ENCODE measurements around the gene EFTUD2. TPM values are rescaled to one million over a fixed set of nuclear protein-coding genes. Genes with fewer than 3 reads are reported as not detected.
A peak's percentile ranks its signal among the peaks of the same experiment; 100 is the strongest.

The EFTUD2 gene
- total RNA-seq, 1 donor from 2014 or later, result 79.3 TPM

DNA sequence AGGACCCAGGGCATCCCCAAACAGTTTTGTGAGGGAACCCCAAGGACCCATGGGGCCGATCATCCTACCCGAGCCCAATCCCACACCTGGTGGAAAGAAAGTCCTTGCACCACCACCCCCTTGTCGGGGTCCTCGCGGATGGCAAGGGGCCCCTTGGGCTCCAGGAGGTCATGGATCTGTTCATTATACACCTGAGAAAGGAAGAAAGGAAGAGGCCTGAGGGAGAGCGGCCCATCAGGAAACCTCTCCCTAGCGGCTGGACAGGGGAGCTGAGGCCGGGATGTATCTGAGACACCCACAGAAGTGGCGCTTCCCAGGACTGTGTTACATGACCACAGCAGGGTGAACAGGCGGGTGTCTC lies 35.5 kb upstream of the EFTUD2 start:
- no peaks in the 10 kb centered on the region for H3K9me3 ChIP-seq (ENCODE audit: control insufficient read depth in 3 of 3, low read length in 3 of 3)
- H3K36me3 ChIP-seq (ENCODE audit: control insufficient read depth in 3 of 3, insufficient read depth in 3 of 3, low read length in 3 of 3), result no peaks in the 10 kb centered on the region
- no peak overlapping the region for H3K4me3 ChIP-seq (ENCODE audit: low read length in 3 of 3)
- no peak overlapping the region for H3K27ac ChIP-seq (ENCODE audit: low read depth, low read length)
- no peaks in the 10 kb centered on the region for H3K27me3 ChIP-seq (ENCODE audit: control insufficient read depth in 3 of 3, insufficient read depth in 3 of 3, low read length in 3 of 3)
- no peaks in the 10 kb centered on the region for H3K4me1 ChIP-seq (ENCODE audit: control insufficient read depth in 3 of 3, insufficient read depth in 3 of 3, low read length in 3 of 3)
- no peak overlapping the region for H3K9ac ChIP-seq (ENCODE audit: low read depth in 1 of 3, low read length in 3 of 3)

DNA sequence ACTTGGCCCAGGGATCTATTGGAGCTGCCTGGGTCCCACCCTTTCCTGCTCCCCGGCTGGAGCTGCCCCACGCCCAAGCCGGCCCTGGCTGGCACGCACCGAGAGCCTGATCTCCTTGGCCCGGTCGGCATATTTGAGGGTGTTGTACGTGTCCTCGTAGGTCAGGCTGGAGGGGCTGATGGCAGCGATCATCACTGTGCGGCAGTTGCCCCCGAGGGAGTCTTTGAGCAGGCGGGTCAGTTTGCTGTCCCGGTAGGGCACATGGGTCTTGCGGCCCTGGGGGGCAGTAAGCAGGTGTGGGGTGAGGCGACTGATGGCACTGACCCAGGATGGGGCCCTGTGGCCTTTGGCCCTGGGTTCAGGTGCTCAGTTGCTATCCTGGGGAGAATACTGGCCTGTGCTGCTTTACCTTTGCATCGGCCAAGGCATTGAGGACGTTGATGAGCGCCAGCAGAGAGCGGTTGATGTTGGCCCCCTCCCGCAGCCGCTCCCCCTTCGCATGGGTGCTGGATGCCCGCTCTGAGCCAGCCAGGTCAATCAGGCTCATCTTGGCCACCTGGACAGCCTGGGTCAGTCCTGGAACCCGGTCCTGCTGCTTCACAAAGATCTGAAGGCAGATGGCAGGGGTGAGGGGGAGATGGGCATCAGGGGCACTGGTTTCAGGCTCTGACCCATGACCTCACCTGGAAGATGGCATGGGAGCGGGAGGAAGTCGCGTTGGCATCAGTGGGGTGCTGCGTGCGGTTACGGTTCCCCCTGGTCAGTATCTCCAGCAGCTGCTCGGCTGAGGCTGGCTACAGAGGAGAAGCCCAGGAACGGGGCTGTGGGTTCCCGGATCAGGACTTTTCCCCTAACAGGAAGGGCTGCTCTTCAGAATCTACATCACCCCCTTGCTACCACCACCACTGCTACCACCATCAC lies 34.8 kb upstream of the EFTUD2 start:
- peaks cover under 1 to 2% (median 2%) of the 10 kb centered on the region in 3 donors for H3K4me1 ChIP-seq (ENCODE audit: control insufficient read depth in 3 of 3, insufficient read depth in 3 of 3, low read length in 3 of 3)
- H3K9ac ChIP-seq (ENCODE audit: low read depth in 1 of 3, low read length in 3 of 3), result no peak overlapping the region
- H3K4me3 ChIP-seq (ENCODE audit: low read length in 3 of 3), result no peak overlapping the region
- no peaks in the 10 kb centered on the region for H3K9me3 ChIP-seq (ENCODE audit: control insufficient read depth in 3 of 3, low read length in 3 of 3)
- no peaks in the 10 kb centered on the region for H3K36me3 ChIP-seq (ENCODE audit: control insufficient read depth in 3 of 3, insufficient read depth in 3 of 3, low read length in 3 of 3)
- no peak overlapping the region for H3K27ac ChIP-seq (ENCODE audit: low read depth, low read length)
- no peaks in the 10 kb centered on the region for H3K27me3 ChIP-seq (ENCODE audit: control insufficient read depth in 3 of 3, insufficient read depth in 3 of 3, low read length in 3 of 3)

DNA sequence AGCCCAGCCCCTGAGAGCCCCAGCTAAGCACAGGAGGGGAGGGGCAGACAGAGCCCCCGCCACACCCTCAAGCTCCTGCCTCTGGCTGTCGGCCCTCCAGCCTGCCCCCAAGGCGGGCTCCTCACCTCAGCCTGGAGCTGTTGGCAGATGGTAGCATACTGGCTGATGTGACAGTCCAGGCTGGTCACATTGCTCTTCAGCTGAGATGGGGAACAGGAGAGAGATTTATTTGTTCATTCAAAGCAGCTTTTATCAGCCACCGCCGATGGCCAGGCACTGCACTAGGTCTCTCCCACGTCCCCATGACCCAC lies 33.5 kb upstream of the EFTUD2 start:
- Histone ChIP-seq H3K27me3 (ENCODE audit: control insufficient read depth in 3 of 3, insufficient read depth in 3 of 3, low read length in 3 of 3) (no peaks in the 10 kb centered on the region), H3K9me3 (ENCODE audit: control insufficient read depth in 3 of 3, low read length in 3 of 3) (no peaks in the 10 kb centered on the region), H3K27ac (ENCODE audit: low read depth, low read length) (no peak overlapping the region), H3K4me3 (ENCODE audit: low read length in 3 of 3) (no peak overlapping the region), H3K36me3 (ENCODE audit: control insufficient read depth in 3 of 3, insufficient read depth in 3 of 3, low read length in 3 of 3) (no peaks in the 10 kb centered on the region), H3K9ac (ENCODE audit: low read depth in 1 of 3, low read length in 3 of 3) (no peak overlapping the region), H3K4me1 (ENCODE audit: control insufficient read depth in 3 of 3, insufficient read depth in 3 of 3, low read length in 3 of 3) (peaks cover 7 to 12% (median 10%) of the 10 kb centered on the region in 3 donors)

DNA sequence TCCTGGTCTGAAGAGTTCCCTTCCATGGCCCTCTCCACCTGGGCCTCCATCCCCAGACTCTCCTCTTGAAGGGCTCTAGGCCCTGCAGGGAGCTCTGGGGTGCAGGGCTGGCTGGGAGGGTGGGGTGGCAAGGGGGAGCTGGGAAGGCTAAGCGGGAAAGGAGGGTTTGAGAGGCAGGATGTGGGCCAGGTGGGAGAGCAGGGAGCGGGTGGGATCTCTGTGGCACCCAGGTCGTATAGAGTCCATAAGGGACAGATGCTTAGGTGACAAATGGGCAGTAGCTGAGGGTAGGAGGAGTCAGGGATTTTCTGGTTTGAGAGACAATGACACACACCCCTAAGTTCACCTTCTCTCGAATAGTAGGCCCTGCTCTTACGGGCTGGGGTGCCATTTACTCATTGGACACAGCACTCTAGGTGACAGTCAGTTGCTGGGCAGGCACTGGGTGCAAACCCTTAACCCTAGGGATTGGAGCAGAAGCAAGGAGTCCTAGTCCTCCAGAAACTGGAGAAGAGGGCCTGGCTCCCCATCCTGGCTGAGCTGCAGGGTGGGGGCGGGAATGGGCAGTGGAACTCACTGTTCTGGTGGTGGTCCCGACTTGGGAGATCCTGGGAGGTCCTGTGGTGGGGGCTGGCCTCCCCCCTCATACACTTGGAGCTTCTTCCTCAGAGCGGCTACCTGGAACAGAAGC lies 33.0 kb upstream of the EFTUD2 start:
- no peak overlapping the region for H3K27ac ChIP-seq (ENCODE audit: low read depth, low read length)
- H3K4me3 ChIP-seq (ENCODE audit: low read length in 3 of 3), result no peak overlapping the region
- no peaks in the 10 kb centered on the region for H3K36me3 ChIP-seq (ENCODE audit: control insufficient read depth in 3 of 3, insufficient read depth in 3 of 3, low read length in 3 of 3)

DNA sequence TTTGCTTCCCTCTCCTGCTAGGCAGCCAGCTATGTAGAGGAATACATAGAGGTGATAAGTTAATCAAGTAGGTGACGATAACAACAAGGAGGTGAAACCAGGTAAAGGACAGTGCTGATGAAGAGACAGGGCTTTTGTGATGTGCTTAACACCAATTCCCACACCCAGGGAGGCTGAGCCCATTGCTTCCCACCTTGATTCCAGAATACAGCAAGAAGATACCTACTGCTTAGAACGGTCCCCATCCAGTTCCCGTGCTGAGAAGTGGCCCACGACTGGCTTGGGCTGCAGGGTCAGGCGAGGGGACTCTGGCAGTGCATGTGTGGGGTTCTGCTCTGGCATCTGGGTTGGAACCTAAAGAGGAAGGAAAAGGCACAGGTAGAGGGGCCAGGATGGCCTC lies 32.1 kb upstream of the EFTUD2 start:
- peaks cover 7 to 12% (median 10%) of the 10 kb centered on the region in 3 donors for H3K4me1 ChIP-seq (ENCODE audit: control insufficient read depth in 3 of 3, insufficient read depth in 3 of 3, low read length in 3 of 3)
- no peak overlapping the region for H3K27ac ChIP-seq (ENCODE audit: low read depth, low read length)
- H3K36me3 ChIP-seq (ENCODE audit: control insufficient read depth in 3 of 3, insufficient read depth in 3 of 3, low read length in 3 of 3), result no peaks in the 10 kb centered on the region
- no peak overlapping the region for H3K9ac ChIP-seq (ENCODE audit: low read depth in 1 of 3, low read length in 3 of 3)
- no peak overlapping the region for H3K4me3 ChIP-seq (ENCODE audit: low read length in 3 of 3)
- no peaks in the 10 kb centered on the region for H3K9me3 ChIP-seq (ENCODE audit: control insufficient read depth in 3 of 3, low read length in 3 of 3)
- no peaks in the 10 kb centered on the region for H3K27me3 ChIP-seq (ENCODE audit: control insufficient read depth in 3 of 3, insufficient read depth in 3 of 3, low read length in 3 of 3)

More for the DNA sequence above, 33.0 kb upstream of the EFTUD2 start:
- H3K9ac ChIP-seq (ENCODE audit: low read depth in 1 of 3, low read length in 3 of 3), result no peak overlapping the region
- H3K9me3 ChIP-seq (ENCODE audit: control insufficient read depth in 3 of 3, low read length in 3 of 3), result no peaks in the 10 kb centered on the region
- no peaks in the 10 kb centered on the region for H3K27me3 ChIP-seq (ENCODE audit: control insufficient read depth in 3 of 3, insufficient read depth in 3 of 3, low read length in 3 of 3)
- peaks cover 7 to 12% (median 10%) of the 10 kb centered on the region in 3 donors for H3K4me1 ChIP-seq (ENCODE audit: control insufficient read depth in 3 of 3, insufficient read depth in 3 of 3, low read length in 3 of 3)

DNA sequence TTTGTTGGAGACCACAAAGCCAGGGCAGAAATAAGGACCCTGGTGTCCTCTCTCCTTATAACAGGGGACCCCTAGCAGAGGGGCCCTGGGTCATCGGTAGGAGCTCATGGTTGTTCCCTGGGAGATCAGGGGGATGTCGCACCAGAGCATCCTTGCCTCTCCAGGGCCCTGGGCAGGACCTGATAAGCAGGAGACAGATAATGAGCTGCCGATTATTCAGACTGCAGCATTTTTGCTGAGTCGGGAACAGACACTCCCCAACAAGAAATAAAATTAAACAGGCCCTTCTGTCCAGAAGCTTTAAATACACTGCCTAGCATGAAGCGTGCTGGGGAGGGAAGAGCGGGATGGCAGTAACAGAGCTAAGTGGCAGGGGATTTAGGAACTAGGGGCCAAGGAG lies 31.4 kb upstream of the EFTUD2 start:
- Histone ChIP-seq H3K4me3 (ENCODE audit: low read length in 3 of 3) (no peak overlapping the region), H3K9me3 (ENCODE audit: control insufficient read depth in 3 of 3, low read length in 3 of 3) (no peaks in the 10 kb centered on the region), H3K27me3 (ENCODE audit: control insufficient read depth in 3 of 3, insufficient read depth in 3 of 3, low read length in 3 of 3) (no peaks in the 10 kb centered on the region), H3K9ac (ENCODE audit: low read depth in 1 of 3, low read length in 3 of 3) (no peak overlapping the region), H3K4me1 (ENCODE audit: control insufficient read depth in 3 of 3, insufficient read depth in 3 of 3, low read length in 3 of 3) (peaks cover 7 to 12% (median 10%) of the 10 kb centered on the region in 3 donors), H3K27ac (ENCODE audit: low read depth, low read length) (no peak overlapping the region), H3K36me3 (ENCODE audit: control insufficient read depth in 3 of 3, insufficient read depth in 3 of 3, low read length in 3 of 3) (no peaks in the 10 kb centered on the region)

DNA sequence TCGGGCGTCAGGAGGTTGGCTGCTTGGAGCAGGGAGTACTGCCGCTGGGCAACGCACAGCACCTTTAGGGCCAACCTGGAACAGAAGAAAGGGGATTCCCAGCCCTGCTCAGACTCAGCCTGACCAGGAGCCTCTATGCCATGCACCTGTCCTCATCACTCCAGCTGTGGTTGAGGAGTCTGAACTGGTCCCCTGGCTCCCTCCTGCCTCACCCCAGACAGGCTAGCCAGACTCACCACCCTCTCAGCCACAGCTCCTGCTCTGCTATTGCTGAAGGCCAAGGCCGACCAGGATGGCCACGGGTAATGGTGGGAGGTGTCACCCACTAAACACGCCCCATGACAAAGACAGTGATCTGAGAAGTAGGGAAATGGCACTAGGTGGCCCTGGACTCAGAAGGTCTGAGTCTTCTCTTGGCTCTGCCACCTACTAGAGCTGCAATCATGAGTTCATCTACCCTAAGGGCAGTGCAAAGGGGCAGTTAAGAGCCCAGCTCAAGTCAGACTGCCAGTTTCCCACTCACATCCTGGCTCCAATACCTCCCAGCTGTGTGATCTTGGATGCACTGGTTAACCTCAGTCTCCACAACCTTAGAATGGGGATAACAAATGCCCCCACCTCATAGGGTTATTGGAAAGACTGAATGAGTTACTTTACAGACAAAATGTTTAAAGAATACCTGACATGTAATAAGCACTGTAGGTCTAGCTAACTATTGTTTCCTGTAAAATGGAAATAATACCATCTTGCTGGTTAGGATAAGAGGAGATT lies 29.9 kb upstream of the EFTUD2 start:
- Histone ChIP-seq H3K9ac (ENCODE audit: low read depth in 1 of 3, low read length in 3 of 3) (peak overlapping the region in 1 of 3 donors; percentile 25), H3K4me3 (ENCODE audit: low read length in 3 of 3) (no peak overlapping the region), H3K36me3 (ENCODE audit: control insufficient read depth in 3 of 3, insufficient read depth in 3 of 3, low read length in 3 of 3) (no peaks in the 10 kb centered on the region), H3K4me1 (ENCODE audit: control insufficient read depth in 3 of 3, insufficient read depth in 3 of 3, low read length in 3 of 3) (peaks cover 7 to 12% (median 10%) of the 10 kb centered on the region in 3 donors), H3K27ac (ENCODE audit: low read depth, low read length) (no peak overlapping the region), H3K27me3 (ENCODE audit: control insufficient read depth in 3 of 3, insufficient read depth in 3 of 3, low read length in 3 of 3) (no peaks in the 10 kb centered on the region), H3K9me3 (ENCODE audit: control insufficient read depth in 3 of 3, low read length in 3 of 3) (no peaks in the 10 kb centered on the region)

DNA sequence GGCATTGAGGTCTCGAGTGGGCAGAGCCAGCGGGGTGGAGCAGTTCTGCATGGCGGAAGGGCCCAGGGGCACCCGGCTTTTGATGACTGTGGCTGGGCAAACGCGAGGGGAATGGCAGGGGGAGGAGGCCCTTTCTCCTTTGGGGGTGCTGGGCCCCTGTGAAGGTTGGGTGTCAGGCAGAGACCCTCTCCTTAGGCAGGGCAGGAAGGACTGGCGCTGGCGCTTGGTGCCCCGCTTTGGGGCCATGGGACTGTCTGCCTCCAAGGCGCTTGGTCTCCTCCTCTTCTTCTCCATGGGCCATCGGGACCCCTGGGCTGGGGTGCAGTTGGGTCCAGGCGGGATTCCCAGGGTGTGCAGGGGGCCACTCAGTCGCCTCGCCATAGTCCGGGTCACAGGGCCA lies 28.9 kb upstream of the EFTUD2 start:
- Histone ChIP-seq H3K9me3 (ENCODE audit: control insufficient read depth in 3 of 3, low read length in 3 of 3) (no peaks in the 10 kb centered on the region), H3K4me1 (ENCODE audit: control insufficient read depth in 3 of 3, insufficient read depth in 3 of 3, low read length in 3 of 3) (peaks cover 7 to 12% (median 10%) of the 10 kb centered on the region in 3 donors), H3K36me3 (ENCODE audit: control insufficient read depth in 3 of 3, insufficient read depth in 3 of 3, low read length in 3 of 3) (no peaks in the 10 kb centered on the region), H3K4me3 (ENCODE audit: low read length in 3 of 3) (no peak overlapping the region), H3K27ac (ENCODE audit: low read depth, low read length) (no peak overlapping the region), H3K27me3 (ENCODE audit: control insufficient read depth in 3 of 3, insufficient read depth in 3 of 3, low read length in 3 of 3) (no peaks in the 10 kb centered on the region), H3K9ac (ENCODE audit: low read depth in 1 of 3, low read length in 3 of 3) (no peak overlapping the region)

DNA sequence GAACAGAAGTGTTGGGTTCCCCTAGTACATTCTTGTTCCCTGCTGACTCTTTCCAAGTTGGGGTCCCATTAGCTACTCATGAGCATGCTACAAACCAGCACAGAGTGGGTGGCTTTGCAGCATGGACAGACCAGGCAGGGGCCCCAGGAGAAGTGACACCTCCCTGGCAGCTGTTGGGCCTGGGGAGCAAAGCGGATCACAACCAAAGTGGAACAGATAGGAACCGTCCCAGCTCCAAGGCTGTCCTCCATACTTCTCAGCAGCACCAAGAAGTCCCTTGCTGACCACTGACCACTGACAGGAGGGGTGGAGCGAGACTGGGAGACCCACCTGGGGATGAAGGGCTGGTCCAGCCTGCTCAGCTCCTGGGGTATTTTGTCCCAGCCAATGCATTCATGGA lies 28.5 kb upstream of the EFTUD2 start:
- Histone ChIP-seq H3K27me3 (ENCODE audit: control insufficient read depth in 3 of 3, insufficient read depth in 3 of 3, low read length in 3 of 3) (no peaks in the 10 kb centered on the region), H3K9ac (ENCODE audit: low read depth in 1 of 3, low read length in 3 of 3) (no peak overlapping the region), H3K4me3 (ENCODE audit: low read length in 3 of 3) (no peak overlapping the region), H3K36me3 (ENCODE audit: control insufficient read depth in 3 of 3, insufficient read depth in 3 of 3, low read length in 3 of 3) (no peaks in the 10 kb centered on the region), H3K4me1 (ENCODE audit: control insufficient read depth in 3 of 3, insufficient read depth in 3 of 3, low read length in 3 of 3) (peaks cover 7 to 12% (median 10%) of the 10 kb centered on the region in 3 donors), H3K9me3 (ENCODE audit: control insufficient read depth in 3 of 3, low read length in 3 of 3) (no peaks in the 10 kb centered on the region), H3K27ac (ENCODE audit: low read depth, low read length) (no peak overlapping the region)

All from skeletal muscle tissue (tissue), 4 donors.